Astrocyte (in vitro differentiated cells and primary cell): ENCODE data around the gene FBXO39. TPM values are rescaled to one million over a fixed set of nuclear protein-coding genes. Genes with fewer than 3 reads are reported as not detected.
A peak's percentile ranks its signal among the peaks of the same experiment; 100 is the strongest.

Experiments
- DNase-seq: peaks from one replicate; pipeline ENCODE4 v3.0.0-alpha.2; 2010; ENCODE audit warnings: low read depth
- FAIRE-seq: peaks from 2 replicates; lab custom pipeline; 2011; peaks lifted over from hg19 to GRCh38; lab: Jason Lieb, UNC
- H2AFZ ChIP-seq: 2 replicates; pipeline ENCODE4 v1.6.0; 2012; ENCODE audit warnings: low read depth, low read length, inconsistent platforms
- H3K27ac ChIP-seq: 2 replicates; pipeline ENCODE4 v1.5.1; 2011; ENCODE audit warnings: low read depth, low read length, inconsistent platforms
- H3K27me3 ChIP-seq: 2 replicates; pipeline ENCODE4 v1.6.0; 2011; ENCODE audit warnings: low read length, inconsistent platforms; ENCODE audit not compliant: insufficient read depth
- H3K36me3 ChIP-seq: 2 replicates; pipeline ENCODE4 v1.5.1; 2011; ENCODE audit warnings: low read length, inconsistent platforms; ENCODE audit not compliant: insufficient read depth
- H3K4me1 ChIP-seq: 2 replicates; pipeline ENCODE4 v1.5.1; 2011; ENCODE audit warnings: low read length, inconsistent platforms; ENCODE audit not compliant: insufficient read depth
- H3K4me2 ChIP-seq: 2 replicates; pipeline ENCODE4 v1.6.0; 2012; ENCODE audit warnings: low read length, inconsistent platforms
- H3K4me3 ChIP-seq: 2 replicates; pipeline ENCODE4 v1.5.1; 2011; ENCODE audit warnings: low read depth, mild to moderate bottlenecking, low read length, inconsistent platforms; ENCODE audit not compliant: insufficient read depth
- H3K79me2 ChIP-seq: 2 replicates; pipeline ENCODE4 v1.6.0; 2012; ENCODE audit warnings: mild to moderate bottlenecking, low read length, inconsistent platforms; ENCODE audit not compliant: insufficient read depth
- H3K9ac ChIP-seq: 2 replicates; pipeline ENCODE4 v1.6.0; 2012; ENCODE audit warnings: mild to moderate bottlenecking, low read length, inconsistent platforms
- H3K9me3 ChIP-seq: 2 replicates; pipeline ENCODE4 v1.5.1; 2012; ENCODE audit warnings: low read depth, mild to moderate bottlenecking, low read length, inconsistent platforms; ENCODE audit not compliant: insufficient read depth
- H4K20me1 ChIP-seq: 2 replicates; pipeline ENCODE4 v1.6.0; 2012; ENCODE audit warnings: low read length, inconsistent platforms; ENCODE audit not compliant: insufficient read depth
- H3K27ac Mint-ChIP-seq: one replicate; pipeline ENCODE4 v1.8.0; 2021; ENCODE audit warnings: mild to moderate bottlenecking, mixed read lengths; ENCODE audit not compliant: unreplicated experiment
- H3K27me3 Mint-ChIP-seq: one replicate; pipeline ENCODE4 v1.8.0; 2021; ENCODE audit warnings: low read depth, mixed read lengths; ENCODE audit not compliant: unreplicated experiment
- H3K36me3 Mint-ChIP-seq: one replicate; pipeline ENCODE4 v1.8.0; 2021; ENCODE audit warnings: low read depth, mixed read lengths; ENCODE audit not compliant: unreplicated experiment
- H3K4me1 Mint-ChIP-seq: one replicate; pipeline ENCODE4 v1.8.0; 2021; ENCODE audit warnings: low read depth, mixed read lengths; ENCODE audit not compliant: unreplicated experiment
- H3K4me3 Mint-ChIP-seq: one replicate; pipeline ENCODE4 v1.8.0; 2021; ENCODE audit warnings: mild to moderate bottlenecking, moderate library complexity, mixed read lengths; ENCODE audit not compliant: unreplicated experiment
- H3K9me3 Mint-ChIP-seq: one replicate; pipeline ENCODE4 v1.8.0; 2021; ENCODE audit warnings: mild to moderate bottlenecking, mixed read lengths; ENCODE audit not compliant: unreplicated experiment
- CTCF ChIP-seq: IDR thresholded peaks from 2 replicates; pipeline ENCODE4 v1.5.1; 2011; ENCODE audit warnings: low read depth, mild to moderate bottlenecking, inconsistent platforms, low read length, moderate library complexity; ENCODE audit not compliant: insufficient read depth
- EZH2 ChIP-seq: IDR thresholded peaks from 2 replicates; pipeline ENCODE4 v1.6.1; 2012; ENCODE audit warnings: mild to moderate bottlenecking, low read length, inconsistent platforms; ENCODE audit not compliant: insufficient read depth
- total RNA-seq: library from RNA; stranded (reverse); gene quantifications from 2 replicates; pipeline ENCODE4 v1.2.1, GENCODE V29; 2021

FBXO39 gene
- total RNA-seq, 1 donor from 2014 or later = 0.93 TPM

- Histone ChIP-seq H4K20me1 (no peaks in the 10 kb centered on the region), H3K4me1 (peaks cover 2% of the 10 kb centered on the region), H3K36me3 (no peaks in the 10 kb centered on the region), H3K79me2 (no peaks in the 10 kb centered on the region), H3K9me3 (no peaks in the 10 kb centered on the region), H3K27me3 (peaks cover 43% of the 10 kb centered on the region), H3K4me3 (peak within 1 kb of the TSS; percentile 41), H3K9ac (peak within 1 kb of the TSS; percentile 37), H3K4me2 (peak within 1 kb of the TSS; percentile 81), H3K27ac (no peak within 1 kb of the TSS), H2AFZ (no peak within 1 kb of the TSS)
- FAIRE-seq = no peak
- no peaks in the 10 kb centered on the region for H3K36me3 Mint-ChIP-seq
- TF ChIP-seq CTCF (no peak), EZH2 (no peak)
- DNase-seq = peak; percentile 33
- no peaks in the 10 kb centered on the region for H3K9me3 Mint-ChIP-seq
- H3K27me3 Mint-ChIP-seq = peaks cover 50% of the 10 kb centered on the region
- H3K27ac Mint-ChIP-seq = peak within 1 kb of the TSS; percentile 79
- H3K4me1 Mint-ChIP-seq = no peaks in the 10 kb centered on the region
- peak within 1 kb of the TSS; percentile 89 for H3K4me3 Mint-ChIP-seq
Measured at GRCh38 chr17:6831661-6832263, 55.7 kb downstream of the FBXO39 start, which contains the start of gene TEKT1. Gene TEKT1 (minus strand): TSS chr17:6831729. CDS start chr17:6830376, 1,353 bp downstream.

Other genes starting within 250 kb of the FBXO39 start
- 1.0 and 1.3 TPM in 2 replicates for gene PITPNM3, start 219.7 kb upstream of the FBXO39 start, total RNA-seq
- 23.3 and 25.4 TPM in 2 replicates for gene KIAA0753, start 135.5 kb upstream of the FBXO39 start, total RNA-seq
- gene TXNDC17, start 135.2 kb upstream of the FBXO39 start, total RNA-seq = 141 and 158 TPM in 2 replicates
- 21.0 and 22.8 TPM in 2 replicates for gene MED31, start 124.6 kb upstream of the FBXO39 start, total RNA-seq
- 3.1 and 4.1 TPM in 2 replicates for gene C17orf100, start 124.5 kb upstream of the FBXO39 start, total RNA-seq
- 6.9 and 13.2 TPM in 2 replicates for gene SLC13A5, start 62.8 kb upstream of the FBXO39 start, total RNA-seq
- gene XAF1, start 20.2 kb upstream of the FBXO39 start, total RNA-seq = 50.9 and 69.6 TPM in 2 replicates
- not detected in 2 replicates for gene TEKT1, start 55.5 kb downstream of the FBXO39 start, total RNA-seq
- not detected in 2 replicates for gene ALOX12, start 219.8 kb downstream of the FBXO39 start, total RNA-seq
- gene RNASEK, start 236.4 kb downstream of the FBXO39 start, total RNA-seq = 245 and 259 TPM in 2 replicates
- gene BCL6B, start 246.8 kb downstream of the FBXO39 start, total RNA-seq = not detected in 2 replicates